Ovary (tissue), 3 donors: ENCODE data around the gene ABCC4.

Experiments used
- CTCF ChIP-seq, 3 donors: fragments of 450-650 bp in 2 of 3; fragments of 200-600 bp in 1 of 3; IDR thresholded peaks; one replicate each; pipeline versions ENCODE4 v1.5.1 to v1.8.0; 2016 to 2022; ENCODE audit warnings: antibody characterized with exemption in 3 of 3, mild to moderate bottlenecking in 1 of 3
- EP300 ChIP-seq: sonication (generic); formaldehyde crosslinking; IDR thresholded peaks from one replicate; pipeline ENCODE4 v1.6.1; 2017; ENCODE audit warnings: antibody characterized with exemption
- POLR2A ChIP-seq: fragments of 450-650 bp; IDR thresholded peaks from one replicate; pipeline ENCODE4 v1.6.1; 2017; ENCODE audit warnings: antibody characterized with exemption, mild to moderate bottlenecking, moderate library complexity
- donor health status: DM: no; HTN: no; CAD: no.

GRCh38 chr13:95325485-95325884 lies 24.2 kb upstream of the ABCC4 start:
- TF ChIP-seq EP300, result no peak
- TF ChIP-seq CTCF (IDR thresholded peaks at IDR 0.05), result no peak
- TF ChIP-seq POLR2A, result no peak
